Activated naive CD4-positive, alpha-beta T cell treated with anti-CD3 and anti-CD28 coated beads, Interleukin-2, amount 50 U/mL, for 72 hours (primary cell): ENCODE results near the gene RUNX1. TPM values are rescaled to one million over a fixed set of nuclear protein-coding genes. Genes with fewer than 3 reads are reported as not detected.

Experiments used
- ATAC-seq, 2 donors: fragments of 150-1000 bp; cut with Tn5 transposase; 2 replicates each; pipeline ENCODE4 v1.10.0; 2021; ENCODE audit warnings: mild to moderate bottlenecking in 2 of 2, moderate library complexity in 2 of 2
- DNase-seq, 2 donors: peaks; one replicate each; pipeline ENCODE4 v3.0.0; 2021 to 2022; ENCODE audit warnings: low spot score in 2 of 2
- H3K27ac Mint-ChIP-seq, 2 donors: one replicate each; pipeline ENCODE4 v1.8.0; 2022; ENCODE audit warnings: mild to moderate bottlenecking in 2 of 2, mixed read lengths in 2 of 2
- H3K36me3 Mint-ChIP-seq, 2 donors: one replicate each; pipeline ENCODE4 v1.8.0; 2022; ENCODE audit warnings: mixed read lengths in 2 of 2
- H3K9me3 Mint-ChIP-seq, 2 donors: one replicate each; pipeline ENCODE4 v1.8.0; 2022; ENCODE audit warnings: mixed read lengths in 2 of 2
- total RNA-seq, 2 donors: library from RNA; stranded (reverse); gene quantifications; one replicate each; pipeline ENCODE4 v1.2.3, GENCODE V29; 2022

The RUNX1 gene
- total RNA-seq, 2 donors from 2014 or later, result 44.9 to 80.4 TPM

DNA sequence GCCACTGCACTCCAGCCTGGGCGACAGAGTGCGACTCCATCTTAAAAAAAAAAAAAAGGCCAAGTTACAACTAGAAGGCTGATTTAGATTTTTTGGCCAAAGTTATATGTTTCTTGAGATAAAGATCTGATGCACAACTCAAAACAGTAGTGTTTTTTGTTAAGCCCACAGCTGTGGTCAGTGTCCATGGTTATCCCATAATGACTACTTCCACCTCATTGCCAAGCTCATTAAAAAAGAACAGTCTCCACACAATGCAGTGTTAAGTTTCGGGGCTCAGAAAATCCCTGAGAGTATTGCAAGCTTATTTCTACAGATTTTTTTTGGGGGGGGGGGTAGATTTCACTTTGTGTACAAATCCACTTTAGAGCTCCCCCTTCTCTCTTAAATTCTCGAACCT lies 120.5 kb downstream of the RUNX1 start:
- Mint-ChIP-seq H3K36me3 (peaks cover 30 to 33% of the 10 kb centered on the region in 2 donors), H3K9me3 (peaks cover 14 to 31% of the 10 kb centered on the region in 2 donors), H3K27ac (peak overlapping the region in 1 of 2 donors; percentile 17)
- DNase-seq, result no peak
- ATAC-seq, result peak in 1 of 2 donors; percentile 66

DNA sequence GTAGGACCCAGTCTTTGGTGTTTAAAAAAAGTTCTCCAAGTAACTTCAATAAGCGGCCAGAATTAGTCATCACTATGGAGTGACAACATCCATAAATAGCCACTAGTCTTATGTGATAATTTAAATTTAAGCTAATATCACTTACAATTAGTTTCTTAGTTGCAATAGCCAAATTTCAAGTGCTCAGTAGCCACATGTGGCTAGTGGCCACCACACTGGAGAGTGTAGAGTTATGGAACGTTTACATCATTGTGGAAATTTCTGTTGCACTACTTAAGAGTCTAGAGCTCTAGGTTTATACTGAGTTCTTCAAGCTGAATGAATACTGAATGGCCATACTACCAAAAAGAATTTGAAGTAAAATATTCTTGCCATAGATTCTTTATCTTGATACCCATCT lies 121.1 kb downstream of the RUNX1 start:
- DNase-seq, result no peak
- Mint-ChIP-seq H3K9me3 (peaks cover 16 to 33% of the 10 kb centered on the region in 2 donors), H3K36me3 (peaks cover 32 to 34% of the 10 kb centered on the region in 2 donors), H3K27ac (no peak overlapping the region)
- no peak for ATAC-seq

DNA sequence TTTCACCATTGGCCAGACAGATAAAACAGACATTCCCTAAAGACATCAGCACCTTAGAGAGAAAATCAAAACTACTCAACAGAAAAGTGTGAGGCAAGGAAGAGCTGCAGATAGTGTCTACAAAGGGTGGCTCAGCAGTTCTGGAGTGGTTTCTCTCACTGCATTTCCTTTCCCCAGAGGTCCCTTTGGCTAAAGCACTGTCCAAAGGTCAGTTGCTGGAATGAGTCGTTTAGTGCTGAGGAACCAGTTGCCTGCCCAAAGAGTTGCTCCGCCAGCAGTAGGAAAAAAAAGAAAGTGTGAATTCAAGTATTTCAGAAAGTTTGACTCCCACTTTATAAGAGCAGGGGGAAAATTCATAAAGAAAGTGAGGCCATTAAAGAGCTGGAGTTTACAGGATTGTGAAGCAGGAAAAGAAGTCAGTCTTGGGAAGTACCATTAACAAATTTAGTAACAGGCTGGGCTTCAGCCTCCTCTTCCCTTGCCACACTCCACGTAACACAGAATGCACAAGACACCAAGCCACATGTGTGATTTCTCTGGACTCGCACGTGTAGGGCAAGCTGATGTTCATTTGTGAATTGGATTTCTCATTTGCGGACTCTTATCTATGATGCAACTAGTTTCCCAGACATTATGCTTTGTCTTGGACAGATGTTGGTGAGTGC lies 122.2 kb downstream of the RUNX1 start:
- DNase-seq (no peak), ATAC-seq (peak in 1 of 2 donors; percentile 51)
- peak overlapping the region in 1 of 2 donors; percentile 55 for H3K27ac Mint-ChIP-seq
- peaks cover 16 to 27% of the 10 kb centered on the region in 2 donors for H3K9me3 Mint-ChIP-seq
- peaks cover 28 to 32% of the 10 kb centered on the region in 2 donors for H3K36me3 Mint-ChIP-seq

DNA sequence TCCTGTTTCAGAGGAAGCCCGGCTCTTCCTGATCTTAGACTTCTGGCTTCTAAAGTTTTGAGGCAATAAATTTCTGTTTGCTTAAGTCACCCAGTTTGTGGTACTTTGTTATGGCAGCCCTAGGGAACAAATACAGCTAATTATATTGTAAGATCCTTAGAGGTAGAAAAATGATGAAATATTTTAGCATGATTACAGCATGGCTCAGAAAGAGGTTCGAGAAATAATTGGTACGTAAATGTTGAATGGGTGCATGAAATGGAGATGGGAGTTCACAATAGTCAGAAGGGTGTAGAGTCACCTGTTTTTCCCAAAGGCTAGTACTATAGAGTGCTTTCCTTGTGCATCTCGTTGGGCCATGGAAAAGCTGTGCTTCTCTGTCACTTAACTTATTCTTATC lies 123.5 kb downstream of the RUNX1 start:
- H3K9me3 Mint-ChIP-seq, result peaks cover 16 to 28% of the 10 kb centered on the region in 2 donors
- no peak for DNase-seq
- H3K36me3 Mint-ChIP-seq, result peaks cover 23 to 27% of the 10 kb centered on the region in 2 donors
- H3K27ac Mint-ChIP-seq, result peak overlapping the region in 1 of 2 donors; percentile 74
- no peak for ATAC-seq

DNA sequence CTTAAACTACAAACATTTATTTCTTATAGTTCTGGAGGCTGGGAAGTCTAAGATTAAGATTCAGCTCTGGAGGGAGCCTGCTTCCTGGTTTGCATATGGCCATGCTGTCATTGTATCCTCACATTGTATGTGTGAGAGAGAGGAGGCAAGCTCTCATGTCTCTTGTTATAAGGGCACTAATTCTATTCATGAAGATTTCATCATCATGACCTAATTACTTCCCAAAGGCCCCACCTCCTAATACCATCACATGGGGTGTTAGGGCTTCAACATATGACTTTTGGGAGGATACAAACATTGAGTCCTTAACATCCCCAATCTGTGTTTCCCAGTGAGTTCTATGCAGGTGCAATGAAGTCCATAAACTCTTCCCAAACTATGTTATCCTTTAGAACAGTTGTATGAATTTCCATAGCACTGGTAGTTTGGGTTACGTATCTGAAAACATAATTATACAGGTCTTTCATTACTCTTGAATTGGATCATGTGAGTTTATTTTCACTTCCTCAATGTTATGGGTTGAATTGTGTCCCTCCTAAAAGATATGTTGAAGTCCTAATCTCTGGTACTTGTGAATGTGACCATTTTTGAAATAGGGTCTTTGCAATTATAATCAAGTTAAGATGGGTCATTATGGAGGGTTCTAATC lies 124.2 kb downstream of the RUNX1 start:
- ATAC-seq (no peak), DNase-seq (no peak)
- Mint-ChIP-seq H3K36me3 (peaks cover 23 to 29% of the 10 kb centered on the region in 2 donors), H3K9me3 (peaks cover 16 to 28% of the 10 kb centered on the region in 2 donors), H3K27ac (peak overlapping the region; percentile 61 to 74)

DNA sequence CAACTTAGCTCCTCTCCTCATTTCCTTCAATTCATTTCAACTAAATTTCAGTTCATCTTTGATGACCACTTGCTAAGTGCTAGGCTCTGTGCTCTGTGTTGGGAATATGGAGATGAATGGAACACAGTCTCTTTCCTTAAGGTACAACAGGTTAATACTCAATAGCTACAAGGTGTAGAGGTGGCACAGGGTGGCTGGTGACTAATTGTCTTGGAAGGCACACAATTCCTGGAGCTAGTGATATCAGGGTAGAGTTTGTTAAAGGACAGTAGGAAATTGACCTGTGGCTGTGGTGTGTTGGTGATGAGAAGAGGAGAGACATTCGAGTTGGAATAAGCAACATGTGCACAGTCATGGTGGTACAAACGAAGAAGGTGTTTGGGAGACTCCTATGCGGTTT lies 124.9 kb downstream of the RUNX1 start:
- H3K27ac Mint-ChIP-seq, result peak overlapping the region in 1 of 2 donors; percentile 74
- H3K36me3 Mint-ChIP-seq, result peaks cover 23 to 36% of the 10 kb centered on the region in 2 donors
- ATAC-seq (no peak), DNase-seq (no peak)
- peaks cover 16 to 28% of the 10 kb centered on the region in 2 donors for H3K9me3 Mint-ChIP-seq

DNA sequence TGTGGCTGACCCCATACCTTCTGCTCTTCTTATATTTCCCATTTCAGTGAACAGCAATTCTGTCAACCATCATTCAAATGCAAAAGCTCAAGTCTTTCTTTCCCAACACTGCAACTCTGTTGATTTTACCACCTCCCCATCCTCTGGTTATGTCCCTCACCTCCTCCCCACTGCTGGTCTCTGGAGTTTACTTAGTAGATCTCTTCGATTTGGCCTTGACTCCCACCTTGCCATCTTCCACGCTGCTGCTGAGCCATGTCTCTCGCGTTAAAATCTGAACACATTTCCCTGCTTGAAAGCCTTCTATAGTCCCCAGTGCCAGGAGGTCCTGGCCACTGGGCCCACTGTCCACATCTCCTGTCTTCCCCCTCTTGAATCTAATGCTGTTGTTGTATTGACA lies 125.5 kb downstream of the RUNX1 start:
- Mint-ChIP-seq H3K27ac (peak overlapping the region; percentile 45 to 74), H3K36me3 (peaks cover 23 to 36% of the 10 kb centered on the region in 2 donors), H3K9me3 (peaks cover 16 to 28% of the 10 kb centered on the region in 2 donors)
- no peak for ATAC-seq
- no peak for DNase-seq

DNA sequence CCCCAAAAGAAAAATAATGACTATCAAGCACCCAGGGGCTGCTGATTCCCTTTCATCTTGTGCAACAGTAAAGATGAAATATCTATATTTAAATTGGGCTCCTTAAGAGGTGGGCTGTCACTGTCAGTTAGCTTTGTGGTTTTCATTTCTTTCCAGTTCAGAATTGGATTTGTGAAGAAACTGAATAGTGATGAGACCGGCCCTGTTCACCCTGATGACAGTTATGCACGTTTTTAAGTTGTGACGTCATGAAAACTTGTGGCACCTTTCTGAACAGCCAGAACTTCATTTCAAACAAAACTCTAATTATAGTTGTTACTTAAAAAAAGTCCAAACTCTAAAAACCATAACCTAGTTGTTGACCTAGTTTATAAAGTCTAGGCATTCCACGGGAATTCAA lies 125.9 kb downstream of the RUNX1 start:
- ATAC-seq (no peak), DNase-seq (no peak)
- H3K36me3 Mint-ChIP-seq, result peaks cover 23 to 36% of the 10 kb centered on the region in 2 donors
- H3K9me3 Mint-ChIP-seq, result peaks cover 16 to 28% of the 10 kb centered on the region in 2 donors
- no peak overlapping the region for H3K27ac Mint-ChIP-seq

DNA sequence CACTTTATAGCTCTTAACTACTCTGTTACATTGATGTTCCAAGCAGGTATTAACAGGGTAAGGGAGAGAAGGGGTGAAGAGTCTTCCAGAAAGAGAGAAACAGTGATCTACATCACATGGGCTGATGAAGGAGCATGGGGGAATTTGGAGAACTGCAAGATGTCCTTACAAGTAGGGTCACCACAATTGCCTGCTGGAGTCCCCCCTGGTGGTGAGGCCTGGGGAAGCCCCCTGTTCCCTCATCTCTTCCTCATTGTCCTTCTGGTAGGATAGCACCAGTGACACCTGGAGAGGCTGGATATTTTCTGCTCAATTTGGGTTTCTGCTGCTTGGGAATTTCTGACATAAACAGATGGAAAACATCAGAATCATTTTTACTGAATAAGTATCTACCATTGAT lies 126.6 kb downstream of the RUNX1 start:
- H3K36me3 Mint-ChIP-seq, result peaks cover 25 to 36% of the 10 kb centered on the region in 2 donors
- ATAC-seq (peak in 1 of 2 donors; percentile 26), DNase-seq (no peak)
- H3K9me3 Mint-ChIP-seq, result peaks cover 16 to 28% of the 10 kb centered on the region in 2 donors
- H3K27ac Mint-ChIP-seq, result no peak overlapping the region

DNA sequence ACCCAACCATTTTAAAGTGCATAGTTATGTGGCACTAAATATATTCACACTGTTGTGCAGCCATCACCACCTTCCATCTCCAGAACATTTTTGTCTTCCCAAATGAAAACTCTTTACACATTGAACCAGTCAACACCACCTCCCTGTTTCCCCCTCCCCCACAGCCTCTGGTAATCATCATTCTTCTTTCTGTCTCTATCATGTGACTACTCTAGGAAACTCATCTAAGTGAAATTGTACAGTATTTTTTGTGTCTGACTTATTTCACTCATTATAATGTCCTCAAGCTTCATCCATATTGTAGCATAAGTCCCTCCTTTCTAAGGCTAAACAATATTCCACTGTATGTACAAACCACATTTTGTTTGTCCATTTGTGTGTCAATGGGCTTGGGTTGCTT lies 128.0 kb downstream of the RUNX1 start:
- H3K9me3 Mint-ChIP-seq, result peaks cover 16 to 31% of the 10 kb centered on the region in 2 donors
- peaks cover 30 to 35% of the 10 kb centered on the region in 2 donors for H3K36me3 Mint-ChIP-seq
- H3K27ac Mint-ChIP-seq, result peak overlapping the region in 1 of 2 donors; percentile 3
- no peak for DNase-seq
- no peak for ATAC-seq

DNA sequence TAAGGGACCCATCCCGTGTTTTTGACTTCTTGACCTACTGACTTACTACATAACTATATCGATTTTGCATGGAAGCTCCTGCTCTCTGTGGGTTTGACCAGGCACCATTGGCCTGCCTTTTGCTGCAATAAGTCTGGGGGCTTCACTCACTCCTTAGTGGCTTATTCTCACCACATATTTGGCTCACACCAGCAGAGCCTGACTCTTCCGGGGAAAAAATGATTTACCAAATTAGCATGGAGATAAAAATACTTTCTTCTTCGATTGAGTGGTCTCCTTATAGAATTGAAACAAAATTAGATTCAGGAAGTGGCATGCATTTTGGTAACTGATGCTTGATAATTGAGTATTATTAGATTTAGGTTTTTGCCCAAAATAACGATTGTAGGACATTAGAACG lies 129.7 kb downstream of the RUNX1 start:
- no peak for ATAC-seq
- peaks cover 10 to 18% of the 10 kb centered on the region in 2 donors for H3K9me3 Mint-ChIP-seq
- DNase-seq, result no peak
- H3K27ac Mint-ChIP-seq, result no peak overlapping the region
- H3K36me3 Mint-ChIP-seq, result peaks cover 20 to 23% of the 10 kb centered on the region in 2 donors

DNA sequence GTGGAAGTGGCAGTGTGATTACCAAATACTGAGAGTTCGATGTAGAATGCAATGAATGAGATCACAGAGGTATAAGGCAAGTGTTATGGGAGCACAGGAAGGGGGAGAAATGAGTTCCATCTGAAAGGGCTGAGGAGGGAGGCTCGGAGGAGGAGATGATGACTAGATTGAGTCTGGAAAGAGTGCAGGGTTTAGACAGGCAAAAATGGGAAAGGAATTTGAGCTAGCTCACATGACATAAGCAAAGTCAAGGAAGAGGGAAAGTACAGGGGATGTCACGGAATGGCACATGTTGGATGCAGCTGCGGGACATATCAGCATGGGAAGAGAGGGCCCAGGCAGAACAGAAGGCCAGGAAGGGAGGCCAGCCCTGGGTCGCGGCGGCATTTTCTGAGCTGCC lies 132.7 kb downstream of the RUNX1 start:
- Mint-ChIP-seq H3K9me3 (peaks cover 0 to 9% of the 10 kb centered on the region in 2 donors), H3K36me3 (peaks cover 16 to 22% of the 10 kb centered on the region in 2 donors), H3K27ac (no peak overlapping the region)
- no peak for ATAC-seq
- DNase-seq, result no peak

DNA sequence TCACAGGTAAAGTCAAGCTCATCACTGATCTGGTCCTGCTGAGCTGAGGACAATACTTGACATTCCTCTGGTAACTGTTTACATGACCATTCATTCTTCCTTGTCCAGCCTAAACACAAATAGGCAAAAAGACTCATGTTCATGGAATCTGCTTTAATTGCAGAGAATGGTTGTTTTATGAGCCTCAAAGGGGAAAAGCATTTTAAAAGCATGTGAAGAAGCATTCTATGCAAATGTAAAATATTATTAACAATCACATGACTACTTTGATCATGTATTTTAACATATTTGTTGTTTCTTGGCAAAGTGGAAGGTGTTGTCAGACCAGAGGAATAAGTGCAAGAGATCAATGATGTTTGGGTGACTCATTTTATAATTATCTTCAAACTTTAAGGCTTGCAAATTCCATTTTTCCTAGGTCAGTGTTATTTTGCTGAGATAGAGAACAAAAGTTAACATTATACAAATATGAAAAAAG lies 133.7 kb downstream of the RUNX1 start:
- peaks cover 0 to 4% of the 10 kb centered on the region in 2 donors for H3K9me3 Mint-ChIP-seq
- ATAC-seq (no peak), DNase-seq (no peak)
- H3K27ac Mint-ChIP-seq, result no peak overlapping the region
- H3K36me3 Mint-ChIP-seq, result peaks cover 16 to 22% of the 10 kb centered on the region in 2 donors

DNA sequence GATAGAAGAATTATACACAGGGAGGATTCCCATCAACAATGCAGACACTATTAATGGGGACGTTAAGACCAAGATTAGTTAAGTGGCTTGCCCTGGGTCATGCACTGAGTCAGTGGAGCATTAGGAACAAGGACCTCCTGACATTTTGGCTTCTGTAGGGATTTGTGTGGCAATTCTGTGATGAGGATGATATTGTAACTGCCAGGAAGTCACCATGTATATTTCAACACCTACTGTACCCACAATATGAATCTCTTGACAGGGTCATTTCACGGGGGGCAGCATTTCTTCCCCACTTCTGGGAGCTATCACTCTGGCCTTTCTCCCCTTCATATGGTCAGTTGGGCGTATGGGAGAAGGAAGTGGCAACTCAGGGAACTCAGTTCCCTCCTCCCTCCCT lies 134.9 kb downstream of the RUNX1 start:
- ATAC-seq (no peak), DNase-seq (no peak)
- Mint-ChIP-seq H3K36me3 (peaks cover 7 to 29% of the 10 kb centered on the region in 2 donors), H3K27ac (no peak overlapping the region), H3K9me3 (peaks cover 0 to 4% of the 10 kb centered on the region in 2 donors)

DNA sequence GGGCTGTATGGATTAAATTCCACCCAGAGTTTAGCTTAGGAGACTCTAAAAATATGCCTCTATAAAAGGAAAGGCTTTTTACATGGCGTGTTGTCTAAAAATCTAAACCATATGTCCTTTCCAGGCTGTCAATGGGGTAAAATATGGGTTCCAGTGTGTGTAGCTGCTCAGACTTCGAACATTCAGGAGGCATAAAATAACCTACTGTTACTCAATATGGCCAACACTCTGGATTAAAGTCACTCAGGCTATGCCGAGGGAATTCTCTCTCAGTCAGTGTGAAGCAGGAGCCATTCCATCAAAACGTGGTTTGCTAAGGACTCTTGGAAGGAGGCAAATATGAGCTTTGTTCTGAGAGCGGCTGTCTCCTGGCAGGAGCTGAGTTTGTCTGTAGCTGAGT lies 135.3 kb downstream of the RUNX1 start:
- DNase-seq, result no peak
- H3K36me3 Mint-ChIP-seq, result peaks cover 6 to 29% of the 10 kb centered on the region in 2 donors
- ATAC-seq, result no peak
- H3K9me3 Mint-ChIP-seq, result peaks cover 0 to 4% of the 10 kb centered on the region in 2 donors
- no peak overlapping the region for H3K27ac Mint-ChIP-seq

DNA sequence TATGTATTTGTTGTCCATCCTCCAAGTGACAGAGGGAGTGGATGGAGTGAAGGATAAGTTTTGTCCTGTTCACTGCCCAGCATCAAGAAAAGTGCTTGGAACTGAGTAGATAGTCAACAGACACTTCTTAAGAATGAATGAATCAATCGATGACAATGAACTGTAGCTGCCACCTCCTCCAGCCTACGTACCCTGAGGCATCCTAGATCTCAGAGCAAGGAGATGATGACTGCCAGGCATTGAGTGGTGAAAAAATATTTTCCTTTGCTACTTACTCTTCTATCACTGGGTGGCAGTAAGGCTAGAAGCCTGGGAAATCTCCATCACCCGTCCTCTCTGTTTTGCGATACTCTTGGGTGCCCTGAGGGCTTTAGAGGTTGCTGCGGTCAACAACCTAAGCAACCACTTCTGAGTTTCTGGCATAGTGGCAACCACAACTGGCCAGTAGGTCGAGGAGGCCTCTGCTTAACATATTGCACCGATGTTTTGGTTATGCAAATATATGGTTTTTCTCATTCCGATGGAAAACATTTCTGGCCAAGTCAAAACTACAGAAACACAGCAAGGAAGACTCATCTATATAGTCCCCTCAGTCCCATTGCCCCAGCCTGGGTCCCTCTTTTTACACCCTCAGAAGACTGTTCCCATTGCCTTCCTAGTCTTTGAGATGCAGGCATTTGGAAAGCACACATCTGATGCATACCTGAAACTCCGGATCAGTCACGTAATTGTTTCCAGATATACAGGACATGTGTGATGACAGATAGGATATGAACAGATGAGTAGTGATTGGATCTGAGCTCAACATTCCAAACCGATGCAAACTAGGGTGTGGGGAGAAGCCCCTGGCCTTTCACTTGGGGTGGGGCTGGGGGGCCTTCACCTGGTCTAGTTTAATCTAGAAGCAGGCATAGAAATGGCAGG lies 136.8 kb downstream of the RUNX1 start:
- peaks cover 0 to 4% of the 10 kb centered on the region in 2 donors for H3K9me3 Mint-ChIP-seq
- DNase-seq (no peak), ATAC-seq (peak in 1 of 2 donors; percentile 31)
- peaks cover 6 to 32% of the 10 kb centered on the region in 2 donors for H3K36me3 Mint-ChIP-seq
- peak overlapping the region; percentile 22 to 23 for H3K27ac Mint-ChIP-seq
